ENCODE measurements around the gene SREBF2.

The SREBF2 gene

GRCh38 chr22:41899992-41900651 is 67.2 kb downstream of the SREBF2 start:
- Histone ChIP-seq H3K4me1 (ENCODE audit: control insufficient read depth in 2 of 2, insufficient read depth in 1 of 2, low read depth in 1 of 2, low read length in 2 of 2) (no peaks in the 10 kb centered on the region), H2BK15ac (ENCODE audit: low read length) (no peak overlapping the region), H3K4me3 (ENCODE audit: low read length in 2 of 2) (peak overlapping the region in 1 of 2 donors; percentile 65), H3K4ac (ENCODE audit: low read length) (no peak overlapping the region), H4K91ac (ENCODE audit: low read depth, low read length, poor library complexity) (no peak overlapping the region), H2AFZ (ENCODE audit: low read length) (no peak overlapping the region), H3K14ac (ENCODE audit: low read length) (no peak overlapping the region), H3K9ac (ENCODE audit: low read depth, low read length, poor library complexity) (no peak overlapping the region), H3K27ac (replicated peaks; ENCODE audit: low read length) (no peak overlapping the region), H3K4me2 (ENCODE audit: insufficient read depth, low read length, poor library complexity, severe bottlenecking) (no peak overlapping the region), H2BK12ac (ENCODE audit: low read length) (no peak overlapping the region), H3K9me3 (replicated peaks in 1 of 2; ENCODE audit: control insufficient read depth in 2 of 2, insufficient read depth in 1 of 2, low read depth in 1 of 2, low read length in 2 of 2) (peaks cover 0 to 1% of the 10 kb centered on the region in 2 donors), H3K36me3 (replicated peaks in 1 of 2; ENCODE audit: control insufficient read depth in 2 of 2, insufficient read depth in 2 of 2, low read length in 2 of 2) (peaks cover 81 to 97% of the 10 kb centered on the region in 2 donors), H4K8ac (ENCODE audit: low read depth, low read length) (no peak overlapping the region), H2AK5ac (ENCODE audit: low read depth, low read length) (no peak overlapping the region), H3K23ac (ENCODE audit: low read depth, low read length, poor library complexity) (peak overlapping the region; percentile 39), H3K18ac (ENCODE audit: low read length) (peak overlapping the region; percentile 53), H2BK5ac (ENCODE audit: low read length) (no peak overlapping the region), H3K79me1 (ENCODE audit: low read depth, low read length) (peaks cover 5% of the 10 kb centered on the region), H2BK120ac (ENCODE audit: low read depth, low read length) (no peak overlapping the region), H3K27me3 (ENCODE audit: control insufficient read depth in 3 of 3, insufficient read depth in 3 of 3, low read depth in 1 of 3, low read length in 3 of 3) (no peaks in the 10 kb centered on the region)
- no CpG with 5 or more reads among the region's 13 CpGs for WGBS, 2 donors (ENCODE audit: extremely low coverage in 2 of 2, insufficient read length in 2 of 2, insufficient replicate concordance in 1 of 2)
- DNase-seq (ENCODE audit: low spot score): no peak

GRCh38 chr22:41900652-41901312 is 67.9 kb downstream of the SREBF2 start:
- Histone ChIP-seq H2AFZ (ENCODE audit: low read length) (no peak overlapping the region), H3K9ac (ENCODE audit: low read depth, low read length, poor library complexity) (no peak overlapping the region), H2BK120ac (ENCODE audit: low read depth, low read length) (no peak overlapping the region), H2BK5ac (ENCODE audit: low read length) (no peak overlapping the region), H3K4me1 (ENCODE audit: control insufficient read depth in 2 of 2, insufficient read depth in 1 of 2, low read depth in 1 of 2, low read length in 2 of 2) (no peaks in the 10 kb centered on the region), H3K23ac (ENCODE audit: low read depth, low read length, poor library complexity) (no peak overlapping the region), H3K36me3 (replicated peaks in 1 of 2; ENCODE audit: control insufficient read depth in 2 of 2, insufficient read depth in 2 of 2, low read length in 2 of 2) (peaks cover 81 to 98% of the 10 kb centered on the region in 2 donors), H4K8ac (ENCODE audit: low read depth, low read length) (peak overlapping the region; percentile 57), H3K18ac (ENCODE audit: low read length) (no peak overlapping the region), H4K91ac (ENCODE audit: low read depth, low read length, poor library complexity) (no peak overlapping the region), H3K4ac (ENCODE audit: low read length) (no peak overlapping the region), H2AK5ac (ENCODE audit: low read depth, low read length) (no peak overlapping the region), H3K9me3 (replicated peaks in 1 of 2; ENCODE audit: control insufficient read depth in 2 of 2, insufficient read depth in 1 of 2, low read depth in 1 of 2, low read length in 2 of 2) (peaks cover 0 to 1% of the 10 kb centered on the region in 2 donors), H2BK12ac (ENCODE audit: low read length) (no peak overlapping the region), H2BK15ac (ENCODE audit: low read length) (no peak overlapping the region), H3K4me3 (ENCODE audit: low read length in 2 of 2) (peak overlapping the region in 1 of 2 donors; percentile 23), H3K14ac (ENCODE audit: low read length) (no peak overlapping the region), H3K79me1 (ENCODE audit: low read depth, low read length) (peaks cover 5% of the 10 kb centered on the region), H3K4me2 (ENCODE audit: insufficient read depth, low read length, poor library complexity, severe bottlenecking) (no peak overlapping the region), H3K27me3 (ENCODE audit: control insufficient read depth in 3 of 3, insufficient read depth in 3 of 3, low read depth in 1 of 3, low read length in 3 of 3) (no peaks in the 10 kb centered on the region), H3K27ac (replicated peaks; ENCODE audit: low read length) (no peak overlapping the region)
- no CpG with 5 or more reads among the region's 8 CpGs for WGBS, 2 donors (ENCODE audit: extremely low coverage in 2 of 2, insufficient read length in 2 of 2, insufficient replicate concordance in 1 of 2)
- no peak for DNase-seq (ENCODE audit: low spot score)

GRCh38 chr22:41902016-41902415 is 69.1 kb downstream of the SREBF2 start:
- H2AFZ ChIP-seq (ENCODE audit: low read length): no peak overlapping the region
- no peak overlapping the region for H4K91ac ChIP-seq (ENCODE audit: low read depth, low read length, poor library complexity)
- peaks cover 80 to 98% of the 10 kb centered on the region in 2 donors for H3K36me3 ChIP-seq (replicated peaks in 1 of 2; ENCODE audit: control insufficient read depth in 2 of 2, insufficient read depth in 2 of 2, low read length in 2 of 2)
- H2AK5ac ChIP-seq (ENCODE audit: low read depth, low read length): no peak overlapping the region
- peaks cover 0 to 1% of the 10 kb centered on the region in 2 donors for H3K9me3 ChIP-seq (replicated peaks in 1 of 2; ENCODE audit: control insufficient read depth in 2 of 2, insufficient read depth in 1 of 2, low read depth in 1 of 2, low read length in 2 of 2)
- no peak overlapping the region for H3K27ac ChIP-seq (replicated peaks; ENCODE audit: low read length)
- no peak overlapping the region for H2BK15ac ChIP-seq (ENCODE audit: low read length)
- no peaks in the 10 kb centered on the region for H3K4me1 ChIP-seq (ENCODE audit: control insufficient read depth in 2 of 2, insufficient read depth in 1 of 2, low read depth in 1 of 2, low read length in 2 of 2)
- H3K9ac ChIP-seq (ENCODE audit: low read depth, low read length, poor library complexity): peak overlapping the region; percentile 30
- H3K4me2 ChIP-seq (ENCODE audit: insufficient read depth, low read length, poor library complexity, severe bottlenecking): no peak overlapping the region
- H3K23ac ChIP-seq (ENCODE audit: low read depth, low read length, poor library complexity): no peak overlapping the region
- no peak overlapping the region for H3K18ac ChIP-seq (ENCODE audit: low read length)
- no peak overlapping the region for H3K4me3 ChIP-seq (ENCODE audit: low read length in 2 of 2)
- no peak overlapping the region for H2BK120ac ChIP-seq (ENCODE audit: low read depth, low read length)
- no peak overlapping the region for H2BK12ac ChIP-seq (ENCODE audit: low read length)
- no peaks in the 10 kb centered on the region for H3K27me3 ChIP-seq (ENCODE audit: control insufficient read depth in 3 of 3, insufficient read depth in 3 of 3, low read depth in 1 of 3, low read length in 3 of 3)
- DNase-seq (ENCODE audit: low spot score): no peak
- H4K8ac ChIP-seq (ENCODE audit: low read depth, low read length): peak overlapping the region; percentile 77
- H3K14ac ChIP-seq (ENCODE audit: low read length): no peak overlapping the region
- H3K79me1 ChIP-seq (ENCODE audit: low read depth, low read length): peaks cover 5% of the 10 kb centered on the region
- no peak overlapping the region for H3K4ac ChIP-seq (ENCODE audit: low read length)
- H2BK5ac ChIP-seq (ENCODE audit: low read length): no peak overlapping the region
- WGBS, 2 donors (ENCODE audit: extremely low coverage in 2 of 2, insufficient read length in 2 of 2, insufficient replicate concordance in 1 of 2): no CpG with 5 or more reads among the region's 7 CpGs

- Histone ChIP-seq H3K9ac (ENCODE audit: low read depth, low read length, poor library complexity) (peak overlapping the region; percentile 78), H3K36me3 (replicated peaks in 1 of 2; ENCODE audit: control insufficient read depth in 2 of 2, insufficient read depth in 2 of 2, low read length in 2 of 2) (peaks cover 77 to 98% of the 10 kb centered on the region in 2 donors), H3K27ac (replicated peaks; ENCODE audit: low read length) (no peak overlapping the region), H4K8ac (ENCODE audit: low read depth, low read length) (no peak overlapping the region), H3K9me3 (replicated peaks in 1 of 2; ENCODE audit: control insufficient read depth in 2 of 2, insufficient read depth in 1 of 2, low read depth in 1 of 2, low read length in 2 of 2) (peaks cover 0 to 1% of the 10 kb centered on the region in 2 donors), H3K4me1 (ENCODE audit: control insufficient read depth in 2 of 2, insufficient read depth in 1 of 2, low read depth in 1 of 2, low read length in 2 of 2) (peaks cover 2 to 5% of the 10 kb centered on the region in 2 donors), H2AFZ (ENCODE audit: low read length) (no peak overlapping the region), H4K91ac (ENCODE audit: low read depth, low read length, poor library complexity) (no peak overlapping the region), H2BK12ac (ENCODE audit: low read length) (no peak overlapping the region), H3K14ac (ENCODE audit: low read length) (no peak overlapping the region), H3K23ac (ENCODE audit: low read depth, low read length, poor library complexity) (peak overlapping the region; percentile 52), H2BK15ac (ENCODE audit: low read length) (no peak overlapping the region), H3K4me3 (ENCODE audit: low read length in 2 of 2) (peak overlapping the region in 1 of 2 donors; percentile 18), H3K27me3 (ENCODE audit: control insufficient read depth in 3 of 3, insufficient read depth in 3 of 3, low read depth in 1 of 3, low read length in 3 of 3) (no peaks in the 10 kb centered on the region), H3K79me1 (ENCODE audit: low read depth, low read length) (peaks cover 5% of the 10 kb centered on the region), H2AK5ac (ENCODE audit: low read depth, low read length) (peak overlapping the region; percentile 17), H2BK120ac (ENCODE audit: low read depth, low read length) (no peak overlapping the region), H3K4ac (ENCODE audit: low read length) (no peak overlapping the region), H3K18ac (ENCODE audit: low read length) (peak overlapping the region; percentile 22), H3K4me2 (ENCODE audit: insufficient read depth, low read length, poor library complexity, severe bottlenecking) (no peak overlapping the region), H2BK5ac (ENCODE audit: low read length) (no peak overlapping the region)
- no CpG with 5 or more reads among the region's 15 CpGs for WGBS, 2 donors (ENCODE audit: extremely low coverage in 2 of 2, insufficient read length in 2 of 2, insufficient replicate concordance in 1 of 2)
- DNase-seq (ENCODE audit: low spot score): no peak
Observed at GRCh38 chr22:41902932-41903421, 70.1 kb downstream of the SREBF2 start.
